Ovary (tissue), 3 donors: ENCODE measurements around the gene LRRC8E.

ENCODE experiments used
- CTCF ChIP-seq, 3 donors: fragments of 450-650 bp in 2 of 3; fragments of 200-600 bp in 1 of 3; IDR thresholded peaks; one replicate each; pipeline versions ENCODE4 v1.5.1 to v1.8.0; 2016 to 2022; ENCODE audit warnings: antibody characterized with exemption in 3 of 3, mild to moderate bottlenecking in 1 of 3
- POLR2A ChIP-seq: fragments of 450-650 bp; IDR thresholded peaks from one replicate; pipeline ENCODE4 v1.6.1; 2017; ENCODE audit warnings: antibody characterized with exemption, mild to moderate bottlenecking, moderate library complexity
- donor health status: DM: no; HTN: no; CAD: no.

GRCh38 chr19:7916103-7916954 is 28.0 kb downstream of the LRRC8E start:
- TF ChIP-seq POLR2A = no peak
- TF ChIP-seq CTCF (IDR thresholded peaks at IDR 0.05) = no peak
